Activated naive CD4-positive, alpha-beta T cell (primary cell): ENCODE measurements around the gene MYL12A.

Experiments
- DNase-seq, 4 experiments: peaks; one replicate each; lab custom pipeline; 2025; lab: John Stamatoyannopoulos, UW

The MYL12A gene

GRCh38 chr18:3283253-3283863 lies 35.8 kb downstream of the MYL12A start:
- no peak for DNase-seq

- no peak for DNase-seq
These were observed 36.3 kb downstream of the MYL12A start for GRCh38 chr18:3283908-3284307.

GRCh38 chr18:3284501-3284900 lies 36.9 kb downstream of the MYL12A start:
- no peak for DNase-seq

- DNase-seq = no peak
These were observed 38.6 kb downstream of the MYL12A start for GRCh38 chr18:3286159-3286558.

GRCh38 chr18:3293196-3293951 lies 45.8 kb downstream of the MYL12A start:
- no peak for DNase-seq

GRCh38 chr18:3294435-3295080 lies 47.0 kb downstream of the MYL12A start:
- no peak for DNase-seq

- DNase-seq = peak; percentile 77 to 88 (median 80)
These were observed 49.7 kb downstream of the MYL12A start for GRCh38 chr18:3297025-3297984.

GRCh38 chr18:3304832-3305231 lies 57.2 kb downstream of the MYL12A start:
- DNase-seq = no peak

GRCh38 chr18:3305354-3305762 lies 57.8 kb downstream of the MYL12A start:
- no peak for DNase-seq
